GM21515 (cell line): ENCODE measurements around the gene ALDH3B1.

ENCODE experiments used
- ATAC-seq: cut with Tn5 transposase; IDR thresholded peaks from one replicate; pipeline ENCODE4 v1.9.1; 2021; ENCODE audit not compliant: unreplicated experiment

ALDH3B1 gene

DNA sequence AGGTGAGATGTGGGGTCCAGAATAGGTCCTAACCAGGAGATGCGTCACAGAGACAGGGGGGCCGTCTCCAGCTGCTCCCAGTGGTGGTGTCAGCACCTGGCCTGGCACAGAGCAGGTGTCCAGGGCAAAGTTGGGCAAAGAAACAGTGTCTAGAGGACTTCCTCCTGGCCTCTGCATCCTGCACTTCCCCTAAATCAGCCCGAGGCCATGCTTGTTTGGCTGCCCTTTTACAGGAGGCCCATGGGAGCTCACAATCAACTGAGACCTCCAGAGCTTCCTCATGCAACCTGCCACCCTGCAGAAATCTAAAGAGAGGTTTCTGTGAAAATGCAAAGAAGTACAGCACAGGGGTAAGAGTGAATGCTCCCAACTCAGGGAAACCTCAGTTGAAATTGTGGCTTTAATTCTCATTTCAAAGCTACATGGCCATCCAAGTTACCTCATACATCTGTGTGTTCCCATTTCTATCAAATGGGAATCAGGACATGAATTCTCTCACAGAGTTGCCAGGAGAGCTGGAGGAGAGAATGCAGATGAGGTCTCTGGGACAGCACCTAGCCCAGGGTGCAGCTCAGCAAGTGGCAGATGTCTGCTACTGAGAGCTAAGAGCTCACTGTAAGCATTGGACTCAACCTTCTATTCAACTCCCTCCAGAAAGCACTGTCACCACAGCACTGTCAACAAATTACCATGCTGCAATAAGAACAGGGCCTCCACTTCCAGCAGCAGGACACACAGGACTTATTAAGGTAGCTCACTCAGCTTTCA, 61.3 kb downstream of the ALDH3B1 start:
- ATAC-seq, result no peak

DNA sequence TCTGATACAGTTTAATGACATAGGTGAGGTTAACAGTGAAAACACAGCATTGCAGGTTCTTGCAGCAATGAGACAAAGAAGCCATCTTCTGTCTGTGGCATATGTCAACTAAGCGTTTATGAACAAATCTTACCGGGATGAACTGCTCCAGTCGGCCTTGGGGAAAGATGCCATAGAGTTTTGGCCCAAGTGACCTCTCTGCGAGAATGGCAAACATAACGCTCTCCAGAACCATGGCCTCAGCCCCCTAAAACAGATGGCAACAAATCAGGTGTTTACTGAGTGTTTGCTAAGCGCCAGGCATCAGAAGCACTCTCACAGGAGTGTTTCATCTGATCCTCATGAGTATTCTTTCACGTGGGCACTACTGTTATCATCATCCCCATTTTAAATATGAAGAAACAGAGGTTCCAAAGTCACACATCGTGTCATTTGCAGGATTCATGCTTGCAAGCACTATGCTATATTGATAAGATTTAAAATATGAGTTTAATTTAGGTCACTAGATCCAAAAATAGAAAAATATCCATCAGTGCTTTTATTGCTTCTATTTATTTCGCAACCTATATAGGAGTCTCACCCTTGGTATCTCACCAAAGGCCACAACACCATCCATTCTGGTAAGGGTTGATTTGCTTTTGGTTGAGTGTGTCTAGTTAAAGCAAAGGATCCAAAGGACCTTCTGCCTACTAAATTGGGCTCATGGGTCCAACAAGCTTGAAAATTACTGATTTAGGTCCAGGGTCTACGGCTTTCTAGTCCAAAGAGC, 64.6 kb downstream of the ALDH3B1 start:
- ATAC-seq, result no peak

- no peak for ATAC-seq
These were observed 66.4 kb downstream of the ALDH3B1 start for GRCh38 chr11:68076371-68077042.

GRCh38 chr11:68077617-68078582, 67.8 kb downstream of the ALDH3B1 start:
- ATAC-seq, result no peak
